Mesendoderm (in vitro differentiated cells): ENCODE data around the gene HCRTR1.

Source experiments
- DNase-seq: peaks from one replicate; pipeline ENCODE4 v3.0.0; 2013
- H2AK5ac ChIP-seq: 2 replicates; pipeline ENCODE4 v1.6.1; 2013; ENCODE audit warnings: low read length, inconsistent platforms
- H2BK120ac ChIP-seq: 2 replicates; pipeline ENCODE4 v1.6.1; 2013; ENCODE audit warnings: low read depth, mild to moderate bottlenecking, low read length, moderate library complexity, mixed read lengths
- H2BK15ac ChIP-seq: replicated peaks from 2 replicates; pipeline ENCODE4 v1.6.1; 2013; ENCODE audit warnings: low read depth, mild to moderate bottlenecking, moderate library complexity
- H2BK5ac ChIP-seq: 2 replicates; pipeline ENCODE4 v1.6.1; 2013; ENCODE audit warnings: low read length, inconsistent platforms
- H3K18ac ChIP-seq: 2 replicates; pipeline ENCODE4 v1.6.1; 2013; ENCODE audit warnings: mild to moderate bottlenecking, low read length, mixed read lengths
- H3K23ac ChIP-seq: one replicate; pipeline ENCODE4 v1.6.1; 2013; ENCODE audit warnings: low read length
- H3K27ac ChIP-seq: 2 replicates; pipeline ENCODE4 v1.5.1; 2013; ENCODE audit warnings: low read depth, mild to moderate bottlenecking, inconsistent platforms, low read length, moderate library complexity
- H3K27me3 ChIP-seq: 2 replicates; pipeline ENCODE4 v1.6.1; 2013; ENCODE audit warnings: low read length, control low read depth, mild to moderate bottlenecking, inconsistent platforms; ENCODE audit not compliant: insufficient read depth, poor library complexity
- H3K36me3 ChIP-seq: 2 replicates; pipeline ENCODE4 v1.6.1; 2013; ENCODE audit warnings: low read length, inconsistent platforms; ENCODE audit not compliant: control insufficient read depth, insufficient read depth
- H3K4ac ChIP-seq: one replicate; pipeline ENCODE4 v1.6.1; 2013; ENCODE audit warnings: low read depth, mild to moderate bottlenecking, low read length, moderate library complexity
- H3K4me1 ChIP-seq: 2 replicates; pipeline ENCODE4 v1.6.1; 2013; ENCODE audit warnings: low read depth, low read length, inconsistent platforms; ENCODE audit not compliant: control insufficient read depth
- H3K4me2 ChIP-seq: 2 replicates; pipeline ENCODE4 v1.6.1; 2013; ENCODE audit warnings: low read length
- H3K4me3 ChIP-seq: 2 replicates; pipeline ENCODE4 v1.5.1; 2013; ENCODE audit warnings: mild to moderate bottlenecking, low read length
- H3K56ac ChIP-seq: one replicate; pipeline ENCODE4 v1.6.1; 2013; ENCODE audit warnings: low read length
- H3K79me1 ChIP-seq: 2 replicates; pipeline ENCODE4 v1.6.1; 2013; ENCODE audit warnings: low read length, inconsistent platforms
- H3K79me2 ChIP-seq: 2 replicates; pipeline ENCODE4 v1.6.1; 2013; ENCODE audit warnings: mild to moderate bottlenecking, low read length; ENCODE audit not compliant: control insufficient read depth, insufficient read depth
- H3K9ac ChIP-seq: 2 replicates; pipeline ENCODE4 v1.6.1; 2013; ENCODE audit warnings: low read length, inconsistent platforms
- H4K5ac ChIP-seq: one replicate; pipeline ENCODE4 v1.6.1; 2013; ENCODE audit warnings: low read length
- H4K8ac ChIP-seq: one replicate; pipeline ENCODE4 v1.6.1; 2013; ENCODE audit warnings: low read depth, mild to moderate bottlenecking, control low read depth, low read length, moderate library complexity
- WGBS: extraction: QIAGEN DNeasy Blood & Tissue Kit; methylation state at CpG from one replicate; pipeline ENCODE4 v1.1.7; 2013; ENCODE audit warnings: low lambda C conversion rate, missing lambda C conversion rate; ENCODE audit not compliant: insufficient coverage; ENCODE audit errors: extremely low coverage; 5-methylcytosine and 5-hydroxymethylcytosine counted together

Gene HCRTR1

GRCh38 chr1:31675161-31675560 is 57.7 kb downstream of the HCRTR1 start:
- Histone ChIP-seq H3K27ac (no peak overlapping the region), H3K4me1 (no peaks in the 10 kb centered on the region), H3K23ac (no peak overlapping the region), H3K36me3 (no peaks in the 10 kb centered on the region), H2BK120ac (no peak overlapping the region), H3K4me3 (no peak overlapping the region), H4K8ac (no peak overlapping the region), H2BK15ac (no peak overlapping the region), H4K5ac (no peak overlapping the region), H3K4me2 (no peak overlapping the region), H3K4ac (no peak overlapping the region), H3K18ac (no peak overlapping the region), H3K27me3 (no peaks in the 10 kb centered on the region), H3K9ac (no peak overlapping the region), H3K79me1 (no peaks in the 10 kb centered on the region), H3K56ac (no peak overlapping the region), H2BK5ac (no peak overlapping the region), H3K79me2 (no peaks in the 10 kb centered on the region), H2AK5ac (no peak overlapping the region)
- no peak for DNase-seq
- no CpG with 5 or more reads among the region's 7 CpGs for WGBS

GRCh38 chr1:31675756-31676155 is 58.3 kb downstream of the HCRTR1 start:
- no peak overlapping the region for H2BK5ac ChIP-seq
- no peak overlapping the region for H3K9ac ChIP-seq
- H4K8ac ChIP-seq = no peak overlapping the region

More at GRCh38 chr1:31675756-31676155, 58.3 kb downstream of the HCRTR1 start:
- Histone ChIP-seq H3K4me2 (no peak overlapping the region), H3K36me3 (no peaks in the 10 kb centered on the region), H4K5ac (no peak overlapping the region), H3K56ac (no peak overlapping the region), H2AK5ac (no peak overlapping the region), H2BK15ac (no peak overlapping the region), H2BK120ac (no peak overlapping the region), H3K79me2 (no peaks in the 10 kb centered on the region), H3K27me3 (no peaks in the 10 kb centered on the region), H3K4me3 (no peak overlapping the region), H3K18ac (no peak overlapping the region), H3K27ac (no peak overlapping the region), H3K23ac (no peak overlapping the region), H3K4ac (no peak overlapping the region), H3K79me1 (no peaks in the 10 kb centered on the region), H3K4me1 (no peaks in the 10 kb centered on the region)
- WGBS = no CpG with 5 or more reads among the region's 14 CpGs
- no peak for DNase-seq
